ENCODE measurements around the gene NUP188.
A peak's percentile ranks its signal among the peaks of the same experiment; 100 is the strongest.

The NUP188 gene

DNA sequence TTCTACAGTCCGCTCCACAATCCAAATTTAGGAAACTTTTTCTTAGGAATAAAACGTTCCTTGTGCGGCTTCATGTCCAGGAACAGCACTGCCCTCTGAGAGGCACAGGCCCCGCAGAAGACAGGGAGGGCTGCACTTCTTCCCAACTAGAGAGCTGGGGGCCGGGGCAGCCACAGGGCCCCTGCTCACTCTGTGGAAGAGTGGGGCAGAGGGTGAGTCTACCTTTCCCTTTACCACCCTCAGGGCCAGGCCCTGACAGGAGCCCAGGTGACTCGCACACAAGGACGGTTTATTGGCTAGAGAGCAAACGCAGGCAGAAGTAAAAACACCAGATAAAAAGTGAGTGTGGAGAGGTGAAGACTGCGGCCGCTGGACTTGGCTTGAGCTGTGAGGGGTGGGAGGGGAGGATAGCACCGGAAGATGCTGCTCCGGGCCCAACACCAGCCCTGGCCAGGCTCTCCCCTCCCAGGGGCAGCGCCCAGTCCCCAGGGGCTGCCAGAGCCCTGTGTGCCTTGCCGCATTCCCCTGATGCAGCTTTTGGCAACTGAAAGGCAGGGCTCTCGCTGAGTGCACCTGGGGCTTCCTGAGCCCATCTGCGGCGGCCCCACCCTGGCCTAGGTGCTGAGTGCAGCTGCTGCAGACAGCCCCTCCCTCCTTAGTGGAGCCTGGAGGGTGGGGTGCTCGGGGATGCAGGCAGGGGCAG is 60.4 kb downstream of the NUP188 start:
- no peak for DNase-seq (ENCODE audit: low read depth)

DNA sequence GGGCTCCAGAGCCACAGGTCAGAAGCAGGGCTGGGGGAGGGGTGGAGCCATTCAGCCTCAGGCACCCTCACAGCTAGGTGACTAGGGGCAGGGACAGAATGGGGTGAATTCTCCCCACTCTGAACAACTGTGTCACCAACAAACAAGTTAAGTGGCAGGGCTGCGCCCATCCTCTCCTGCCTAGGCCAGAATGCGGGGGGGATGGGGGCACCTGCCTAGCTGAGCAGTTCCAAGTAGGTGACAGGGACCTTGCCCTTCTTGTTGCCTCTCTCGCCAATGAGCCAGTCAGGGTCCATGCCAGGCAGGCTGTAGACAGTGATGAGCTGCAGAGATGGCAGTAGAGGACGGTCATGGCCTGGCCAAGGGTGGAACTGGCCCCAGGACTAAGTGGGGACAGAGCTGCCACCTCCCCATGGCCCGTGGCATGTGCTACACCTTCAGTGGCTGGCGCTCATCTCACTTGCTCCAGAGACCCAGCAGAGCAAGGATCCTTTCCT is 61.0 kb downstream of the NUP188 start:
- DNase-seq (ENCODE audit: low read depth), result no peak

DNA sequence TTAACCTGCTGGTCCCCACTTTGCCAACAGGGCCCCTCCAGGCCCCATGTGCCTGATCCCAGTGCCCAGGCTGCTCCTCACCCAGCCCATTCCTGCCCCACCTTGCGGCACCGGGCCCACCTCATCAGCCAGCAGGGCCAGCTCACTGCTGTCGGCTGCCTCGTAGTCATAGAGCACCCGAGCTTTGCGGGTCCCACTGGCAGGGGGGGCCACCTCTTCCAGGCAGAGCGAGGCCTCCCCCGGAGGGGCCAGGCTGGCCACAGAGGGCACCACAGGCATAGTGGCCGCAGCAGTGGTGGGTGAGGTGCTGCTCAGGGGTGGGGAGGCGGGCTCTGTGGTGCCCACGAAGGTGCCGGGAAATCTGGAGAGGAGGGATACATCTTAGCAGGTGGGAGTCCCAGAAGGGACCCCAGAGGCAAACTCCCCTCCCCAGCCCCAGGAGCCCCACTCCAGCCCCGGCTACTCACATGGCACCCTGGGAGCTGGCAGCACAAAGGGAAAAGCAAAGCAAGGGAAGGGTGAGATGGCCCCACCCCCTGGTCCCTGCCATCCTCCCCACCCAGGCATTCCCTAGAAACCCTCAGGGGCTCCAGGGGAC is 61.6 kb downstream of the NUP188 start:
- DNase-seq (ENCODE audit: low read depth), result no peak

- no peak for DNase-seq (ENCODE audit: low read depth)
Measured at GRCh38 chr9:129009584-129010141, 62.2 kb downstream of the NUP188 start.

DNA sequence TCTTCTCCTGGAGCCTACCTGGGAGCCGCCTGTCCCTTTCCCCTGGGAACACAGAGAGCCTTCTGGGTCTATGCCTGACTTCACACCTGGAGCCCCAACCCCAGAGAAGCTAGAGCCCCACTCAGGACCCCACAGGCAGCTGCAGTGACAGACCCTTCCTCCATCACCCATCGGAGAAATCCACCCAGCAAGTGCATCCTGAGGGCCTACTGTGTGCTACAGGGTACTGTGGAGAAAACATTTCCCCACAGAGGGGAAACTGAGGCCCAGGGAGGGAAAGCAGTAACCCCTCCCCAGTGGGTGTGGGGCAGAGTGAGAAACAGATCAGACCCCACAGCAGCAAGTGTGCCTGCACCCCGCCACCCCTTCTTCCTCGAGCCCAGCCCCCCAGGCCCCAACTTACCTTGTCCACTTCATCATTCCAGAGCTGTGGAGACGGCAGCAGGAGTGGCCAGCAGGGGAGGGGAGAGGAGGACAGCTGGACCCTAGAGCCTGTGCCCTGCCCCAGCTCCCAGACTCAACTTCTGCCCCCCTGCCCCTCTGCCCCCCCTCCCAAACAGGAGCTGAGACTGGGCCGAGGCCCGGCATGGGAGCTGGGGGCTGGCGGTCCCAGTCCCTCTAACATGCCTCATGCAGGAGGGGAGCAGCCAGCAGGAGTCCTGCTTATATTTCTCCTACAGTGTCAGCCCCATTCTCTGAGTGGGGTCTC is 62.9 kb downstream of the NUP188 start:
- DNase-seq (ENCODE audit: low read depth), result no peak

GRCh38 chr9:129011170-129011569 is 63.7 kb downstream of the NUP188 start:
- DNase-seq (ENCODE audit: low read depth), result no peak

DNA sequence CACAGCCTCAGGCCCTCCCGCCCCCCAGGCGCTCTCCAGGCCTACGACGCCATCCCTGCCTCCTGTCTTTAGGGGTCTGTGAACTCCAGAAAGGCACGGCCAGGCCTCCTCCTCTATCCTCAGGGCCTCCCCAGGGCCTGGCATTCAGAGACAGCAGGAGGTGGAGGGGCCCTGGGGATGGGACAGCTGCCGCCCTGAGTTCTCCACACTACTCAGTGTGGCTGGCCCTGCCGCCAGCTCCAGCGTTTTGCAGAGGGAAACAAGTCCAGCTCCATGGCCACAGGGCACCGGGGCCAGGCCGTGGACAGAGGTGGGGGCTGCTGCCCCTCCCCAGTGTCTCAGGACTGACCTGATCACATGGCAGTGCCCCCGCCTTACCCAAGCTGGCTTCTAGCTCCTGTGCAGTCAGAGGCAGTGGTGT is 64.3 kb downstream of the NUP188 start:
- DNase-seq (ENCODE audit: low read depth), result no peak

DNA sequence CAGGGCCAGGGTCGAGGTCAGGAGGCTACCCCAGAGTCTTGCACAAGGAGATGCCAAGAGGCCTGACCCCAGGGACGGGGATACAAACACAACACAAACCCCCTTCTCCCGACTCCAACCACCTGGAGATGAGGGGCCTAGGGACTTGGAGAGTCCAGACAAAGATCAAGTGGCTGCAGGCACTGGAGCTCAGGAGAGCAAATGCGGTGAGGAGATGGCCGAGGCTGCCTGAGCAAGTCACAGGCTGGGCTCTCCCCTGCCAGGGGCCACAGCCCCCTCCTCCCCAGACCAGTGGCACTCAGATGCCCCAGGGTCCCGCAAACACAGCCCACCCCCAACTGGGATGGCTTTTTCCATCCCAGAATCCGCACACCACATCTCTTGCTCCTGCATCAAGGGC is 64.8 kb downstream of the NUP188 start:
- DNase-seq (ENCODE audit: low read depth), result no peak

- DNase-seq (ENCODE audit: low read depth), result no peak
Measured at GRCh38 chr9:129012893-129013448, 65.5 kb downstream of the NUP188 start.

DNA sequence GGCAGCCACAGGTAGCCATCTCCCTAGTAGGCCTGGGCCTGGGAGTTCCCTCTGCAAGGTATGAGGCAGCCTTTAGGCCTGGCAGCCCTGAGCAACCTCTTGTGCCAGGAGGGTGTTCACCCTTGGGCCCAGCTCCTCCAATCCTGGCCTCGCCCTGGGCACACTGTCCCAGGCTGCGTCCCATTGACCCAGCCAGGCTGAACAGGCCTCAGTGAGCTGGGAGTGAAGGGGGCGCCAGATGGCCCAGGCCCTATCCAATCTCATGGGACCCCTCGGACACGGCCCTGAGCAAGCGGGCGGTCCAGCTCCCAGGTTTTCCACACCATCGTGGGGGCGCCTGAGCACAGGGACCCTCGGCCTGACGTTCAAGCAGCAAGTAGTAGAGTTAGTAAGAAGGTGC is 66.2 kb downstream of the NUP188 start:
- no peak for DNase-seq (ENCODE audit: low read depth)

DNA sequence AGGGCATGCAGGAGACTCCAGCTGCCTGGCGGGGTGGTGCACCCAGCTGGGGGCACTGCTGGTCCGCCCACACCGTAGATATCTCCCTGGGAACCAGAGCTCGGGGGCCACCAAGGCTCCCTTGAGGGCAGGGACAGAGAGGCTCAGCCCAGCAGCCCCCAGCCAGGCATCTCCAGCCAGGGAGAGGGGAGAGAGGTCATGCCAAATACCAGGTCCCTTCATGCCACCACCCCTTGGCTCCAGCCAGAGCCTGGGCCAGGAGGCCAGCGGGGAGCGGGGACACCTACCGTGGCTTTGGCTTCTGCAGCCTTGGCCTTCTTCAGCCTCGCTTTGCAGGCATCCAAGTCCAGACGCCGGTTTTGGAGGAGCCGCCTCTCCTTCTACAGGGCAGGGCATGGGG is 66.6 kb downstream of the NUP188 start:
- no peak for DNase-seq (ENCODE audit: low read depth)

- DNase-seq (ENCODE audit: low read depth), result no peak
Measured at GRCh38 chr9:129014608-129015007, 67.1 kb downstream of the NUP188 start.

DNA sequence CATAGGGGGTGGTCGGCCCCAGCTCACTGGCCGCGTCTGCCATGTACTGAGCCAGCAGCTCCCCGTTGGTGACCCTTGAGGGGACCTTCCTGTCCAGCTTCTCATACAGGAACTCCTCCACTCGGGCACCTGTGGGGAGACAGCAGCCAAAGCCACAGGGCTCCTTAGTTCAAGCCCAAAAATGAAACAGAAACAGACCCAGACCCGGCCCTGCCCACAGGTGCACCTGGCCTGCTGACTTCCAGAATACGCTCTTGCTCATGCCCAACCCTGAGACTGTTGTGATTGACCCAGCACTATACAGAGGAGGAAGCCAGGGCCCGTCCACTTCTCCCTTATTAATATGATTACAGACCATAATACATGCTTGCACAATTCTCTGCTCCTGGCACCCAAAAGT is 73.6 kb downstream of the NUP188 start:
- no peak for DNase-seq (ENCODE audit: low read depth)

DNA sequence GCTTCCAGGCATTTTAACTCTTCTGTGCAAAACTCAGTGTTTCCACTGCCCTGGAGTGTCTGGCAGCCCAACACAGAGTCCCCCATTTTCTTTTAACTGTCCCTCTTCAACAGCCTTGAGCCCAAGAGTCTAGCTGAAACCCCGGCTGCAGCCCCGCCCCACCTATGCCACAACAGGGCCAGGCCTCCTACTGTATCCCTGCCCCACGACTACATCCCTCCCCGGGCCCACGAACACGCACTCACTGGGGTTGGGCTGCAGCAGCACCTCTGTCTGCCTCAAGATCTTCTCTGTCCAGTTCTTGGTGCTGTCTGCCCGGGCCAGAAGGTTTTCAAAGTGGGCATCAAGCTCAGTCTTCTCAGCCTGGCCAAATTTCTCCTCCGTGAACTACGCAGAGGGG is 74.5 kb downstream of the NUP188 start:
- no peak for DNase-seq (ENCODE audit: low read depth)

DNA sequence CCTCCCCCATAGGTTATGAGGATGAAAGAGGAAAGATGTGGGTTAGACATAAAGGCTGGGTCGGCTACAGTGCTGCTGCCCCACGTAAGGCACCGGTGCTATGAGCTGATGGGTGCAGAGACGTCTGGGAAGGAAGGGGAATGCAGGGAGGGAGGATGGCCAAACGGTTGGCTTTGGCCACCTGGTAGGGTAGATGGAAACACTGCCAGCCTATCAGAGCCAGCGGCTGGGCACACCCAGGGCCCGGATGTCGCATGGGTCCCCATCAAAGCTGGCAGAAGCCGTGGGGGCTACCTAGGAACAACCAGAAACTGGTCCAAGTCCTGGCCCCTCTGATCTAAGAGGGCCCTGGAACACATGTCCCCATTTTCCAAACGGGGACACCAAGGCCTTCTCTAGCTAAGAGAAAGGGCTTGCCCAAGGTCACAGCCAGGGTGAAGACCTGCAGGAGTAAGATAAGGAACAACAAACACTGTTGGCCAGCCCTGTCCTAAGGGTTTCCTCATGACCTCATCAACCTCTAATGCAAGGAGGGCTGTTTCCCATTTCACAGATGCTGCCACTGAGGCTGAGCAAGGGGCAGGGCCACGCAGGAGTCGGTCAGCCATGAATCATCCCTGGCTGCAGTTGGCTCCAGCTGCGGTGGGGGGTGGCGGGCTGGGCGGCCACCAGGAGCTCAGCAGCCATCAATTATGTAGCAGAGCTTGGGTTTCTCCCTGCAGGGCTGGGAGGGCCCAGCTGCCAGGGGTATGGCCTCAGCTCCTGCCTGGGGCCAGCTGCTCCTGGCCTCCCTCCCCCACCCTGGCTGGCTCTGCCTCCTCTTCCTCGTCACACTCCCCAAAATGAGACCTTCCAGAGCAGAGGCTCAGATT is 75.8 kb downstream of the NUP188 start:
- DNase-seq (ENCODE audit: low read depth), result no peak

DNA sequence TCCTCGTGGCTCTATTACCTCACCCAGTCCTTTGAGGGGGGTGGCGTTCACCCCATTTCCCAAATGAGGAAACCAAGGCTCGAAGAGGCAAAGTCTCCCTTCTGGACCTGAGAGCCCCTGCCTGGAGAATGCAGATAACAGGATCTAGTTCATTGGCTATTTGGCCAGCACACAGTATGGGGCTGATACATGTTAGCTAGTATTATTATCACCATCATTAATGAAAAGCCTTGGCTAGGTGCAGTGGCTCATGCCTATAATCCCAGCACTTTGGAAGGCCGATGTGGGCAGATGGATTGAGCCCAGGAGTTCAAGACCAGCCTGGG is 76.4 kb downstream of the NUP188 start:
- no peak for DNase-seq (ENCODE audit: low read depth)

DNA sequence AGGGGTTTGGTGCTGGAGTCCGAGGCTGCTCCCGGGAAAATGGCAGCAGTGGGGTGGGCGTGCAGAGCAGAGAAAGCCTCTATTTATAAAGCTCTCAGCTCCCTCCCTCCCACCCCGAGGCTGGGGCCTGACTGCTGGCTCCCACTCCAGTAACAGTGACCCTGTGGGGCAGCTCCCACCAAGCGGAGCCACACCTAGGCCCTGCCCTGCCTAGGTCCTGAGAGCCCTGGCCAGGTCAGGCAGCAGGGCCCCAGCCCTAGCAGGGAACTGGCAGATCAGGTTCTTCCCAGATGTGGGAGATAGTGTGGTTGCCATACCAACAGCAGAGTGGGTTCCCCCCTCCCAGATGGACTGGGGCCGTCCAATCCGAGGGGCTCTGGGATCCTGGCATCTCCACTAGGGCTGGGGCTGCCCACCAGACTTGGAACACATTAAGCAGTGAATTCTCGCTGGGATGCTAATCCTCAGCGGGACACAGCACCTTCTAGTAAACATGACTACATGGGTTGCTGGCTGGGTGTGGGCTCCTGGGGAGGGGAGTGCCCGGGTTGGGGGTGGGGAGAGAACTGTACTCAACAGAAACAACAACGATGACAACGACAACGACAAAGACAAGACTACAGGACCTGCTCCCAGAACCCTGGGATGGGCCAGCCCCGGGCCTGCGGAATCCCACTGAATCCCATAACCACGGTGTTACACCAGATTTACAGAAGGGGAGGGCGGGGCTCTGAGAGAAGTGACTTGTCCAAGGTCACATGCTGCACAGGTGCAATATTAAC is 79.1 kb downstream of the NUP188 start:
- DNase-seq (ENCODE audit: low read depth), result no peak

GRCh38 chr9:129027224-129027684 is 79.8 kb downstream of the NUP188 start:
- DNase-seq (ENCODE audit: low read depth), result no peak

DNA sequence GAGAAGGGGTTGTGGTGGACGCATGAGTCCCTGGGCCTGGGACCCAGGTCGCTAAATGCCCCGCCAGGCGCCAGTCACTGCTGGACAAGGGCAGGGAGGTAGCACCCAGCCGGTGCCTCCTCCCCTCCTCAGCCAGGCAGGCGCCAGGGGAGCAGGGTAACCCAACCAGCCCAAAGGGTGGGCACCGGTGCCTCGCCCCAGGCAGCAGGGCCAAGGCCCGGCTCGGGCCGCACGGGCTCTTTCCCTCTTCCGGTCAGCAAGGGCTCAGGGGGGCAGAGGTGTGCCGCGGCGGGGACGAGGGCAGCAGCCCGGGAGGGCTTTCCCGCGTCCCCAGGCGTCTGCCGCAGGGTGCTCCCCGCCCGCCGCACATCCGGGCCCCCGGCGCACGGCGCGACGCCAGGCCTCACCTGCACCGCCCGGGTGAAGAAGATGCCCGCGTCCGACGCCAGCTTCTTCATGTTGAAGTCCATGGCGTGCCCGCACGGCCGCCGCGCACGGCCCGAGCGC is 80.2 kb downstream of the NUP188 start:
- no peak for DNase-seq (ENCODE audit: low read depth)

GRCh38 chr9:129028192-129028966 is 80.9 kb downstream of the NUP188 start, which contains the start of gene SH3GLB2:
SH3GLB2 (minus strand) TSS chr9:129028331; CDS start chr9:129028154, 177 bp downstream.
- peak; percentile 94 for DNase-seq (ENCODE audit: low read depth)
